NCI-H82 treated with DMSO at 0.1 percent for 48 hours (cell line): ENCODE data around the gene RNF13.
A peak's percentile ranks its signal among the peaks of the same experiment; 100 is the strongest.

Experiments used
- DNase-seq: peaks from one replicate; lab custom pipeline; 2025; ENCODE audit not compliant: unreplicated experiment; lab: John Stamatoyannopoulos, UW

The RNF13 gene, protein sequence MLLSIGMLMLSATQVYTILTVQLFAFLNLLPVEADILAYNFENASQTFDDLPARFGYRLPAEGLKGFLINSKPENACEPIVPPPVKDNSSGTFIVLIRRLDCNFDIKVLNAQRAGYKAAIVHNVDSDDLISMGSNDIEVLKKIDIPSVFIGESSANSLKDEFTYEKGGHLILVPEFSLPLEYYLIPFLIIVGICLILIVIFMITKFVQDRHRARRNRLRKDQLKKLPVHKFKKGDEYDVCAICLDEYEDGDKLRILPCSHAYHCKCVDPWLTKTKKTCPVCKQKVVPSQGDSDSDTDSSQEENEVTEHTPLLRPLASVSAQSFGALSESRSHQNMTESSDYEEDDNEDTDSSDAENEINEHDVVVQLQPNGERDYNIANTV

DNA sequence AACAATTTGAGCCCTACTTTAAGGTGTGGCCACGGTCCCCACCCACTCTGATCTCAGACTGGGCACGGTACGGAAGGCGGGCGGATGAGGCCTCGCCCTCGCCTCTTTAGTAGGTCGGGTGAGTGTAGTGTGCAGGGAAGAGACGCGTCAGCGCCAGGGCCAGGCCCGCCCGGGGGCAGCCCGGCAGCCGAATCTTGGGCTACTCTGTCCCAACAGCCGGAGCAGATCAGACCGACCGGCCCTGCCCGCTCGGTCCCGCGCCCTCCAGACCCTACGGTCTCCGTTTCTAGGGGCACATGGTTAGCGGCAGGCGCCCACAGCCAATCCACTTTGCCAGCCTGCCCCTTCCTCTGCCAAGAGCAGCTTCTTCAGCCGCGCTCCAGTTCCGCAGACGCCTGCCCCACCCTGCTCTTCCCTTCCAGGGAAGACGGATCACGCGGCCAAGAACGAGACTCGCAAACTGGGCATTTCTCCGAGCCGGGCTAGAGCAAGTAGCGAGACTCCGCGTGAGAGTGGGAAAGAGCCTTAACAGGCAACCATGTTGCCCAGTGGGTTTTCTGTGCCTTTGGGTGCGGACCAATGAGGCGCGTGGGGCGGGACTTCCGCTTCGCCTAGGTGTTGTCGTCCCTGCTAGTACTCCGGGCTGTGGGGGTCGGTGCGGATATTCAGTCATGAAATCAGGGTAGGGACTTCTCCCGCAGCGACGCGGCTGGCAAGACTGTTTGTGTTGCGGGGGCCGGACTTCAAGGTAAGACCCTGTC lies at the start of gene RNF13:
Gene RNF13 (plus strand): TSS at position 610 of the 761 bp plus-strand sequence. CDS start 32,812 bp downstream, outside the sequence.
- peak; percentile 89 for DNase-seq

DNA sequence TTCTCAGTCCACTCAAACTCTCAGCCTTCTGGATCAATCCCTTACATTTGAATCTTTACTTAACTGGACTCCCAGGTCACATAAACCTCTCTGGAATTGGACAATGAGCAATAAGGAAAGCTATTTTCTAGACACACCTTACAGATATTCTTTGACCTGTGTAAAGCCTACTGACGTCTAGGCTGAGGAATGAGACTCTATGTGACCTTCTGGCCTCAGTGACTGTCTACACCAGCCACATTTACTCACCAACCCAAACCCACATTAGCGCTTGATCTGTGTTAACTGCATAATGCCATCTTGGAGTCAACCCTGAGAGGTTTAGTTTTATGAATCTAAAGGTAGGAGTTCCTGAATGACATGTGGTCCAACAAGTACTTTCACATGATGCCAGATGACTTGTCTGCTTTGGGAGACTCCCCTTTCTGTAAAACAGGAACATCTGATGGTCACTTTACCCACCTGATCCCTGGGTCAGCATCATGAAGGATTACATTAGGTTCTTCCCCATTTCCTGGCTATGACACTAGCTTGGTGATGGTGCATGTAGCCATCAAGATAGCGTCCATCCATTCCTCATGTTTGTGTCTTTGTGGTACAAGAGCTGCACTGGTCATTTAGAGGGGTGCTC lies 49.3 kb upstream of the RNF13 start:
- DNase-seq: no peak

DNA sequence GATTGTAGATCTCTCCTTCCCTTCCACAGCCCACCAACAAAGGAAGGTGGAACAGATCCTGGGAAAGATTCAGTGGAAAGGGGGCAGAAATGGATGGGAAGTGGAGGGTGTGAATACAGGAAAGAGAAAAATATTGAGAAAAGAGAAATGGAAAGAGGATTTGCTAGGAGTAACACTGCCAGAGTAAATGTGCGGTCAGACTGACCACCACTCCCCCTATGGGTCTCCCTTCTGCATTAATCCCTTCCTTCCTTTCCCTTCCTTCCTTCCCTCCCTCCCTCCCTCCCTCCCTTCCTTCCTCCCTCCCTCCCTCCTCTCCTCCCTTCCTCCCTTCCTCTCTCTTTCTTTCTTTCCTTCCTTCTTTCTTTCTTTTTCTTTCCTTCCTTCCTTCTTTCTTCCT lies 48.7 kb upstream of the RNF13 start:
- no peak for DNase-seq

DNA sequence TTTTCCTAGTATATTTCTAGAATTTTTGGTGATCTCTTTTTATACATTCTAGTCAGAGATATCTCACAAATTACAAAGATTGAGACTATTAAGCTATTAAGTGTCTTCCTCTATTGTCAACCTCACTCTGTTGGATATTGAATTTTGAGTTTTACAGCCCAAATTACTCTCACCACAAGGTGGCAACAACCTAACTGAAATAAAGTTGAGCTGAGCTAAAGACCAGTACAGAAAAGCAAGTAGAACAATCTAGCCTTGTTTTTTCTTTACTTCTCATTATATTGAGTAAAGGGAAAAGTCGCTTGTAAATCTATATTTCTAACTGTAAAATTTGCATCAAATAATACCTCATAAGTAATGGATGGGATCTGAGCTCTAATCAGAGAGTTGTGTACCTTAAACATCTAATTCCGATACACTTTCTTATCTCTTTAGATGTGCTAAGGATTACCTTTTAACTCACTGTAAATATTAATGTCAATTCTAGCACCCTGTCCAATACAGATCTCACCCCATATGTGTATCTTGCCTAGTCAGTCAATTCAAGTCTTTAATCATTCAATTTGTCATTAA lies 47.2 kb upstream of the RNF13 start:
- DNase-seq: no peak

DNA sequence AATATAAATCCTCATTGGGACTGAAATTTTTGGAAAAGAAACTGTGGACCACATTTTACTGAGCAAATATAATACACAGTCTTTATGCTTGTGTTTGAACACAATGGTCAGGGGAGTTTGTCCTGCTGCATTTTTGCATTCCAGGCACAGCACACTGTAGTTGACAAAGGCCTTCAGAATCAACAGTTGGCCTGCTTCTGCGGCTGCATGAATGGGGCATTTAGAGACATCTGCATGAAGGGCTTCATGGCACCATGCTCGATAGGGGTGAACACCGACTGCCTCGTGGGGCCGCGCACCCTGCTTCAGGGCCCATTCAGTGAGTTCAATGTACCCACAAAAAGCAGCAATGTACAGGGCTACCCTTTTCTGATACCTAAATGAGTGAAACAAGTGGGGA lies 45.3 kb upstream of the RNF13 start:
- DNase-seq: no peak

DNA sequence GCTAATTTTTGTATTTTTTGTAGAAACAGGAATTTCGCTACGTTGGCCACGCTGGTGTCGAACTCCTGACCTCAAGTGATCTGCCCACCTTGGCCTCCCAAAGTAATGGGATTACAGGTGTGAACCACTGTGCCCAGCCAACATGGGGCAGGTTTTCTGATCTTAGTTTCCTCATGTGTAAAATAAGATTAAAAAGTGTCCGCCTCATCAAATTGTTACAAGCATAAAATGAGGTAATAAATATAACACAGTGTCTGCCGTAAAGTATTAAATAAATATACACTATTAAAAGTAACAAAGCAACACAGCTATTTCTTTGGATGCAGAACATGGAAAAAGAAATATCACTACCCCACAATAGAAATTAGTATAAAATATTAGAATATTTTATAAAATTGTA lies 44.3 kb upstream of the RNF13 start:
- DNase-seq: no peak

DNA sequence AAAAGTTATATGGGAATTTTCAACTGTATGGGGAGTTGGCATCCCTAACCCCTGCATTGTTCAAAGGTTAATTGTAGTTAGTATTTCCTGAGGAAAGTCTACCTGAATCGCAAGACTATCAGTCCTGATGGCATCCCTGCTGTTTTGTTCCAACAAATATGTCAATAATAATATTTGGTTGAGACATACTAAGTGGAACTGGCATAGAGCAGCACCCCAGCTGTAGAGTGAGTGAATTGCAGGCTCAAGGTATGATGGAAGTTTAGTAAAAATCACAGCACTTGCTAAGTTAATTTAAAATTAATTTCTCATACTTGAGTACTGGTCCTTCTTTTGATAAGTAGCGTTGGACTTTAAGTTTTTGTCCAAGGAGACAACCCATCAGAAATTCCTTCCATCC lies 42.8 kb upstream of the RNF13 start:
- DNase-seq: no peak

DNA sequence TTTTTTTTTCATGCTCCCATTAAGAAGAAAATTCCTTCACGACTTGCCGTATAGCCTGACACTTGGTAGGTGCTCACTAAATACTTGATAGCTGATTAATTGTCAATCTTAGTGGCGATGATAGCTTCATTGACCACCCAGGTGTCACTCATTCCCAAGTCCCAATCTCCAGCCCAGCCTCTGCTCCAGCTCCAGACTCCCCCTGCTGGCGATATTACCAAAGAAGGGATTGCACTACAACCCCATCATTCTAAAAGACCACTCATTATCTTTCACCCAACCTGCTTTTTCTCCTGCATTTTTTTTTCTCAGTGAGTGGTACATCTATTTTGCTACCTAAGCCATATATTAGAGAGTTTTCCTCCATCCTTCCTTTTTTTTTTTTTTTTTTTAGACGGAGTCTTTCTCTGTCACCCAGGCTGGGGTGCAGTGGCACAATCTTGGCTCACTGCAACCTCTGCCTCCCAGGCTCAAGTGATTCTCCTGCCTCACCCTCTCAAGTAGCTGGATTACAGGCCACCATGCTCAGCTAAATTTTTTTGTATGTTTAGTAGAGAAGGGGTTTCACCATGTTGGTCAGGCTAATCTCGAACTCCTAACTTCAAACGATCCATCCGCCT lies 41.3 kb upstream of the RNF13 start:
- DNase-seq: peak; percentile 25

DNA sequence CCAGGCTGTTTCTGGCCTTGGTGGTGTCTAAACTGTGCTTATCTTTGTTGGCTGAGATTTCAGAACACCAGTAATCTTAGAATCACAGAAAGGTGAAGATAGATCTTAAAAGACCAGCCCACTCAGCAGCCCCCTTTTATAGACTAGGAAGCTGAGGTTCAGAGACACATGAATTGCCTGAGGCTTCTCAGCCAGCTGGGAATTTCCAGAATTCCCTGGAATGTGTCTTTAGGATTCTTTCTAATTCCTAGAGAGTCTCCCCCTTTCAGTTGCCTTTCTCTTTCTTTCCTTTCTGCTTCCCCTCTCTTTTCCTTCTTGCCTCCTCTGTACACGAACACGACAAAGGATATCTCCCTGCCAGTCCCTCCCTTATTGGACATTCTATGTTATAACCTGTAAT lies 40.2 kb upstream of the RNF13 start:
- DNase-seq: no peak

DNA sequence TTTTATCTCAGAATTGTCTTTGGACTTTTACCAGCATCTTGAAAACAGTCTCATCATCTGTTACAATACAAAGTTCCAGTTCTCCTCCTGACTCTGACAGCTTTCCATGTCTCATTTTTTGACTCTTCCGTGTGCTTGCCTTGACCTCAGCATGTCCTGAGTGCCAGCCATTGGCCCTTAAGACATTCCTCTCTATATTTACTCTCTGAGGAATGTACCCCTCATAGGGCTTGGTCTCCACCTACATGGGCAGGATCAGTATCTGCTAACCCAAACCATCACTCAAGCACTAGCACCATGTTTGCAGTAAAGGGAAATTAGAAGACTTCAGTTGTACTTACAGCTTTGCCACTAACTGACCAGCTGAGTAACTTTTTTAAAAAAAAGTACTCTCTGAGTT lies 36.8 kb upstream of the RNF13 start:
- no peak for DNase-seq

DNA sequence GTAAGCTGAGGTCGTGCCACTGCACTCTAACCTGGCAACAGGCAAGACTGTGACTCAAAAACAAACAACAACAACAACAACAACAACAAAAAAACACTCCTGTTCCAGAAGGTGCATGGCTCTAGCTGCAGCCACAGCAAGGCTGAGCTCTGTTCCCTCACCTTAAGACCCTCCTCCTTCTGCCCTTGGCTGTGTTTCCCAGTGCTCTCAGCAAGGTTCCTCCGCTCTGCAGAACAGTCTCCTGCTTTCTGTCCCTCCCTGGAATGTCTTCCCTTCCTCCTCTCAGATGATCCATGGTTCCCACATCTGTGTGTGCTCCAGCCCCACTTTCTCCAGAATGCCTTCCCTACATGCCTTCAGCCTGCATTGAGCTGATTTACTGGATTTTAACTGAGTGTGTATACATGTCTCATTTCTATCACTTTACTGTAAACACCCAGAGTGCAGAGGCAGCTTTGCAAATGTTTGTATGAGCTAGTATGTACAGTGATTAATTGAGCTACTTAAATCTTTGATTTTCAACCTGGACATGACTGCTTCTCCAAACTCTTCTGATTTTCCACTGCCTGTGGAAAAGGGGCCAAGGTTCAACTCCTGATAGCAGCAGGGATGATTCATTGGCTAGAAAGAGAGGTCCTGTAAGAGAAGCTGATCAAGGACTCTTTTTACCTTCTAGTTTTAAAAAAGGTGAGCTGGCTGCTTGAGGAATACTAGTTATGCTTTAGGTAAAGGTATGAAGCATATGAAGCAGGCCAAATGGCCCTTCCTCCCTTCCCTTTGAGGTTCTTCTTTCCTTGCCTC lies 35.4 kb upstream of the RNF13 start:
- no peak for DNase-seq

DNA sequence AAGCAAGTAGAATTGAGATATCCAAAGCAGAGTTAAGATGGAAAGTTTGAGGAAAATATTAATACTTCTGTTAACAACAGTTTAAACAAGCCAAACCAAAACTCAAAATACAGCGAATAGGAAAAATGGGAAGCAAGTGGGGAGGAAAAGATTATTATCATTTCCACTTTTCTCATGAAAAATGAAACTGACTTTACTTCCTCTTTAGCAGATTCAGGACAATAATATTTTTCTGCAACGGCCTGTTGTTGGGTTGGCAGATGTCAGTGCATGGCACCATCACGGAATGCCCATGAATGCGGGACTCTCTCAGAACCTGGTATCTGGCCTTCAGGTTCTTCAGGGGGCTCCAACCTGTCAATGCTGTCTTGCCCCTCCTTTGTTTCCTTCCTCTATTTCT lies 31.8 kb upstream of the RNF13 start:
- no peak for DNase-seq

DNA sequence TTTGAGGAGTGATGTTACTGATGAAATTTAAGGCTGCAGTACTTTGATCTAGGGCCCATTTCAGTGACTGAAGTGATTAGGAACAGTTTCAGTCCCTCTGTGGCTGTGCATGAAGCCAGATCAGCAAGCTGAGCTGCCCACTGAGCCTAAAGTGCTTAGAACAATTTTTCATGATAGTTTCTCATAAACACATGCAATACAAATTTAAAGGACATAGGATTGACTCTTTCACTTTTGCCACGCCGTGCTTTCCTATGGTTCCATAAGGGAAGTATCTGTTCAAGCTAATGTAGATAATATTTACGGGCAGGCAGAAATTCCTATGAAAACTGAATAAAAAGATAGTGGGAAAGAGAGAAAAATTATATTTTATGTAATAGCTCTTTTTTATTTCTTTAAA lies 31.3 kb upstream of the RNF13 start:
- DNase-seq: no peak

DNA sequence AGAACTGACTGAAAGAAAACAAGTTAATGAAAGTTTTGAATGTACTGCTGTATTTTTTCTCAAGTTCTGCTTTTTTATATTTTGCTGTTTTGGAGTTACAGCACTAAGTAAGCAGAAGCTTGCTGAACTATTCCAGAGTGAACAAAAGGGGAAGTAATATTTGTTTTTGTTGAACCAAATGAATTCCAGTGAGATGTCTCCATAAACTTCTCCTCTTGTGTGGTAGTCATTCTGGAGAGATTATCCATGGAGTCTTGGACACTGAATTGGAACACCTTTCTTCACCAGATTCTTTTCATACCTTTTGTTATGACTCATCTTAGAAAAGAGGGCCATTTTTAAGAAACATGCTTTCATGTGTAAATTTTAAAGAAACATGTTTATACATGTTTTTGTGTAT lies 29.4 kb upstream of the RNF13 start:
- DNase-seq: no peak

DNA sequence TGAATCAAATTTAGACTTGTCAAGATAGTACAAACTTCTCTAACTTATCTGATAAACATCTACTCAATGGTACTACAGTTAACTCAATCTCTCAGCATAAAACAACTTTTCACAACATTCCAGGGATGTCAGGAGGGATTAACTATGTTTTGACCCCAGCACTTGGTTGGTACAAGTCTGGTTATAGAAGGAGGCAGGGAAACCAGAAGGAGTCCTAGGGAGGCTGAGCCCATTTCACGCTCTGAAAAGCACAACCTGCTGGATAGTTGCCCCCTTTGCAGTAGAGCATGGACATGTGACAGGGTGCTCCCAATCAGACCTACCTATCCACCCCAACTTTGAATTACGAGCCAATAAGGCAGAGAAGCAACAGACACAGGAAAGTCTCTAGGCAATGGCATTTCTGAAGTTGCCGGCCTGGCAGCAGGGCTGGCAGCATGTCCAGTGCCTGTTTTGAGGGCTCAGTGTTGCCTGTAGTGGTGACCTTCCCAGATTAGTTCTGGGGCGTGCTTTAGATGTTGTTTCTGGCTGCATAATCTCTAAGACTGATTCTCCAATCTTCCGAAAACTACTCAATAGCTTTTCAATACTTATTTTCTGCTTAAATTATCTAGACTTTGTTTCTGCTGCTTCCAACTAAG lies 28.8 kb upstream of the RNF13 start:
- no peak for DNase-seq

DNA sequence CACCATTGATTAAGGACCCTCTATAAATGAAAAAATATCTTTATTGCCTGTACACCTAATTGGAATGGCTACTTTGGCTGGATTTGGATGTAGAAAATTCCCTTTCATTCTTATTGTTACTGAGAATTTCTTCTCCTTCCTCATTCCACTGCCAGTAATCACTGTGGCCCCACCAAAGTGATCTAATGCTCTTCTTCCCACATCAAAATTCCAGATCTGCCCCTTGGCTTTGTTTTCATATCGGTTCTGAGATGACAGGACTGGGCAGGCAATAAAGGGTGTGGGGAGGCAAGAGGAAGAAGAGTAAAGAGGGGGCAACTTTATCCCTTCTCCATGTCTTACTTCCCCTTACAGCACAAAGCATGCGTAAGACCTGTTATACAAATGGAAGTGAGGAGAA lies 22.7 kb upstream of the RNF13 start:
- no peak for DNase-seq

DNA sequence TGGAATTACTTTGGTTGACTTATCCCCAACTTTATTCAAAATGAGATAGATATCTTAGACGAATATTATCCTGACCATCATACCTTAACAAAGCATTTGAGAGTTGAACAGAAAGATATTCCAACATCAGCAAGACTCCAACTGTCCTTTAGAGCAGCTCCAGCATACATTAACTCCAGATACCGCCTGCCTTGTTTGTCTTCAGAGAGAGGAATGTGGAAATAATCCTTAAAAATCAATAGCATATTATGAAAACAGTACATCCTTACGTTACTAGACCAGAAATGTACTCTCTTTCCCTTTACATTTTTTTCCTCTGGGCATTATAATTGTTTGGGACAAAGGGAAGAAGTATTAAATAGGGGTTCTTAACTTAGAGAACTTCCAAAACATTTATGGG lies 22.3 kb upstream of the RNF13 start:
- no peak for DNase-seq

DNA sequence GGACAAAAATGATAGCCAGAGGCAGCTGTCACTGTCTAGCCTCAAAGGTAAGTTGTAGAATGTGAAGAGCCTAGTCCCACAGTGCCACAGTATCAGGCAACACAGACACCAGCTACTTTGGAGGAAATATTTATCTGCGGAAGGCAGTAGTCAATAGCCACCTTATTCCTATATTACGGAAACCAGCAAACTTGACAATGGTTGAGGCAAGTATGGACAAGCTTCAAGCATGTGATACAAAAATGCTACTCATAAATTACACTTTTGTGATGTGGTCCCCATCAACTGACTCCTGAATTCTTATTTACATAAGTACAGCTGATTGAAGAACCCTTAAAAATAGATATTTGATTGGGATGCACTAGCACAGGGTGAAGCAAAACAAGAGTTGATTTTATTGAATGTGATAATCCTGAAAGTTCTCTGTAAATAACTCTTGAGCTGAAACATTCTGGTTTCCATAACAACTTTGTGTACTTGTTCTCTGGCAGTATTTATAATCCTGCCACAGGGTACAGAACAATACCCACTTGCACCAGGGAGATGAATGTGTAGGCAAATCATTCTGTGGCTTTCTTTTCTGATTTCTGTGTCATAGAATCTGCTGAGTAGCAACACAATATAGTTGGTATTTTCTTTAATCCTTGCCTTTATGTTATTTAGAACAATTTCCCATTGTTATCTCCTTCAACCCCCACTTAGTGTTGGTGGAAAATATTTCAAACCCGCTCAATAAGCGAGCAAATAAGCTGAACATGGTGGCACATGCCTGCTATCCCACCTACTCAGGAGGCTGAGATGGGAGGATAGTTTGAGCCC lies 20.4 kb upstream of the RNF13 start, which contains the start of gene ANKUB1:
Gene ANKUB1 (minus strand): TSS at position 103 of the 819 bp plus-strand sequence. CDS start 188 bp downstream, outside the sequence.
- no peak for DNase-seq

DNA sequence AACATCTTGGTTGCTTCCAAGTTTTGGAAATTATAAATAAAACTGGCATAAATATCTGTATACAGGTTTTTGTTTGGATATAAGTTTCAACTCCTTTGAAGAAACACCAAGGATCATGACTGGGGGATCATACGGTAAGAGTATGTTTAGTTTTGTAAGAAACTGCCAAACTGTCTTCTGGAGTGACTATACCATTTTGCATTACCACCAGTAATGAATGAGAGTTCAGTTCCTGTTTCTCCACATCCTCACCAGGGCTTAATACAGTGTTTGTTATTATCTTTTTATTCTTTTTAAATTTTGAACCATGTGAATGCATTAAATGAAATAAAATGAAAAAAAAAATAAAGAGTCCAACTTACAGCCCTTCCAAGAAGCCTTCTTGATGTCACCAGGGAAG lies 17.0 kb upstream of the RNF13 start:
- DNase-seq: no peak
